H1 (cell line): Measurements from ENCODE around the gene BSDC1. TPM values are rescaled to one million over a fixed set of nuclear protein-coding genes. Genes with fewer than 3 reads are reported as not detected.

Source experiments
- BRCA1 ChIP-seq: IDR thresholded peaks from 2 replicates; pipeline ENCODE4 v1.6.1; 2012; ENCODE audit warnings: low read depth, low read length, improper control_type of control experiment
- CBX5 ChIP-seq: fragments of 300-800, 300-1000 bp; sonication (generic); IDR thresholded peaks from 2 replicates; pipeline ENCODE4 v1.7.1; 2016; ENCODE audit warnings: antibody characterized with exemption, low read length, low read depth
- CREB1 ChIP-seq: IDR thresholded peaks from 2 replicates; pipeline ENCODE4 v1.6.1; 2012; ENCODE audit warnings: inconsistent platforms
- KDM4A ChIP-seq: IDR thresholded peaks from one replicate; pipeline ENCODE4 v1.7.1; 2012; ENCODE audit warnings: low read depth, mild to moderate bottlenecking, moderate library complexity, low read length, inconsistent platforms; ENCODE audit not compliant: severe bottlenecking
- KDM5A ChIP-seq: fragments of 200-600 bp; IDR thresholded peaks from 2 replicates; pipeline ENCODE4 v1.7.1; 2012; ENCODE audit warnings: mild to moderate bottlenecking, low read length, inconsistent platforms, mixed read lengths
- PHF8 ChIP-seq: fragments of 200-600 bp; sonication (generic); conservative IDR thresholded peaks from 2 replicates; pipeline ENCODE4 v1.7.1; 2012; ENCODE audit warnings: low read depth, mild to moderate bottlenecking, inconsistent platforms, low read length, moderate library complexity
- RAD21 ChIP-seq, 2 experiments: IDR thresholded peaks in 1 of 2; conservative IDR thresholded peaks in 1 of 2; 2 replicates each; pipeline ENCODE4 v1.6.1; 2011; ENCODE audit warnings: low read depth in 2 of 2, low read length in 2 of 2, improper control_type of control experiment in 1 of 2, inconsistent platforms in 1 of 2, mild to moderate bottlenecking in 1 of 2, moderate library complexity in 1 of 2
- RBBP5 ChIP-seq: IDR thresholded peaks from 2 replicates; pipeline ENCODE4 v1.7.1; 2012; ENCODE audit warnings: low read depth, mild to moderate bottlenecking, inconsistent platforms, low read length, moderate library complexity, borderline replicate concordance
- SAP30 ChIP-seq: fragments of 300-600 bp; sonication (generic); IDR thresholded peaks from 2 replicates; pipeline ENCODE4 v1.7.1; 2012; ENCODE audit warnings: low read length, moderate library complexity, mild to moderate bottlenecking, inconsistent platforms; ENCODE audit not compliant: insufficient read depth, insufficient replicate concordance
- SIN3A ChIP-seq, 2 experiments: IDR thresholded peaks in 1 of 2; conservative IDR thresholded peaks in 1 of 2; 2 replicates each; pipeline ENCODE4 v1.6.1; 2011 to 2012; ENCODE audit warnings: low read length in 2 of 2, improper control_type of control experiment in 1 of 2, low read depth in 1 of 2, mild to moderate bottlenecking in 1 of 2
- SRF ChIP-seq: IDR thresholded peaks from 2 replicates; pipeline ENCODE4 v1.6.1; 2011; ENCODE audit warnings: mild to moderate bottlenecking, low read depth, low read length, moderate library complexity
- TAF1 ChIP-seq: IDR thresholded peaks from 2 replicates; pipeline ENCODE4 v1.6.1; 2011; ENCODE audit warnings: mild to moderate bottlenecking, low read depth, low read length
- TAF7 ChIP-seq: optimal IDR thresholded peaks from 2 replicates; pipeline ENCODE3; 2011; ENCODE audit warnings: low read depth, mild to moderate bottlenecking, inconsistent platforms, low read length, moderate library complexity, borderline replicate concordance
- YY1 ChIP-seq: IDR thresholded peaks from 2 replicates; pipeline ENCODE4 v1.6.1; 2011; ENCODE audit warnings: low read depth, mild to moderate bottlenecking, low read length
- ZNF274 ChIP-seq: IDR thresholded peaks from 2 replicates; pipeline ENCODE4 v1.7.0; 2012; ENCODE audit warnings: low read length, borderline replicate concordance; ENCODE audit errors: extremely low read depth
- polyA plus RNA-seq, 7 experiments: library from polyadenylated mRNA; depleted of rRNA in 3 of 7; stranded (reverse) in 5 of 7; unstranded in 2 of 7; fragments of >200 nt in 5 of 7; fragments of 200-250 nt in 2 of 7; gene quantifications; 1 replicate in 5 of 7; 2 replicates in 1 of 7; 4 replicates in 1 of 7; pipeline versions ENCODE4 v1.2.1 to v1.2.3, GENCODE V29; 2011 to 2013; ENCODE audit warnings: missing spikeins in 2 of 7, mixed read lengths in 2 of 7
- total RNA-seq: library from RNA; stranded (reverse); fragmentation: NEBNext Ultra II Directional; extraction: Animal tissue kit (Norgen Biotek cat#: 25700); gene quantifications from 2 replicates; pipeline ENCODE4 v1.2.1, GENCODE V29; 2021
- TF ChIP-seq, protein P1 (sequence below): IDR thresholded peaks from 2 replicates; pipeline ENCODE4 v1.6.1; 2012; ENCODE audit warnings: low read length, inconsistent platforms
- TF ChIP-seq, protein P2 (sequence below): IDR thresholded peaks from 2 replicates; pipeline ENCODE4 v1.6.1; 2012; ENCODE audit warnings: inconsistent platforms

The BSDC1 gene
- total and polyA plus RNA-seq, 2 of the 8 experiments (the other 6 are each of a cell fraction or from before 2014, with no cell fraction given), result 24.8 to 40.7 TPM

DNA sequence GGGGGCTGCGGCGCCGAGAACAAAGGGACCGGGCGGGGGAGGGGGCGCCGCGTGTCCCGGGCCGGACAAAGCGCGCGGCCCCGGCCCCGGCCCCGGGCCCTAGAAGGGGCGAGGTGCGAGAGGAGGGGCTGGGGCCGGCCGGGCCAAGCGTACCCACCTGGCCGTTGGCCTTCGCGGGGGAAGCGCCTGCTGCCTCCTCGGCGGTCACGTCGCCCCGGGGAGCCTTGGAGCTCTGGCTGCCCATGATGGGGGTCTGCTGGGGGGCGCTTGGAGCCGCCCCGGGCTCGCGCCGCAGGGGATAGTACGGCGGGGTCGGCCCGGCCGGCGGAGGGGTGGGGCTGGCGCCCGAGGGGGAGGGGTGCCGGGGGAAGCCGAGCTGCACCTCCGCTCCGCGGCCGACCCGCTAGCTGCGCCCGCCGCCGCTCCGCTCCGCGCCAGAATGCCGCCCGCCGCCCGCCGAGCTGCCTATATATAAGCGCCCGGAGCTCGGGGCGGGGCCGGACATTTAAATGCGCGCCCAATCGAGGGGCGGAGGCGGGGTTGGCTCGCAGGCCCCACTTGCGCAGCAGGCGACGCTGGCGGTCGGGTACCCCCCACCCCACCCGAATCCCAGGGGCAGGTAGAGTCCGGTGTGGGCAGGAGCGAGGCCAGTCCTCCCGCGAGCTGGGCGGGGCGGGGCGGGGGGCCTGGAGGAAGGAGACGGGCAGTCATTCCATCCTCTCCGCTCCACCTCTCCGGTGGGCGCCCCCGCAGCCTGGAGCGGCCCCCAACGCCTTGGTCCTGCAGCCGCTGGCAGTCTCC, 58.3 kb downstream of the BSDC1 start, which contains the start of gene MARCKSL1 (continued):
- TF ChIP-seq RBBP5 (no peak), KDM4A (peak; percentile 34), PHF8 (peak; percentile 64), SRF (no peak), RAD21 (IDR thresholded peaks at IDR 0.05 in 1 of 2, conservative IDR thresholded peaks at IDR 0.05 in 1 of 2; ENCODE audit: low read depth in 2 of 2, low read length in 2 of 2) (no peak), CREB1 (0 out of 2 replicates have a peak, but pooled peaks have one; percentile 10), SIN3A (conservative IDR thresholded peaks at IDR 0.05 in 1 of 2, IDR thresholded peaks at IDR 0.05 in 1 of 2; ENCODE audit: low read depth in 1 of 2, low read length in 2 of 2) (peak in 1 of 2 experiments; percentile 45; a peak in 1 of 4 replicates), BRCA1 (no peak), YY1 (0 out of 2 replicates have a peak, but pooled peaks have one; percentile 27), TAF1 (peak; percentile 100), CBX5 (no peak), SAP30 (no peak), KDM5A (no peak), ZNF274 (no peak), TAF7 (peak; percentile 98)
- TF ChIP-seq, protein P1, sequence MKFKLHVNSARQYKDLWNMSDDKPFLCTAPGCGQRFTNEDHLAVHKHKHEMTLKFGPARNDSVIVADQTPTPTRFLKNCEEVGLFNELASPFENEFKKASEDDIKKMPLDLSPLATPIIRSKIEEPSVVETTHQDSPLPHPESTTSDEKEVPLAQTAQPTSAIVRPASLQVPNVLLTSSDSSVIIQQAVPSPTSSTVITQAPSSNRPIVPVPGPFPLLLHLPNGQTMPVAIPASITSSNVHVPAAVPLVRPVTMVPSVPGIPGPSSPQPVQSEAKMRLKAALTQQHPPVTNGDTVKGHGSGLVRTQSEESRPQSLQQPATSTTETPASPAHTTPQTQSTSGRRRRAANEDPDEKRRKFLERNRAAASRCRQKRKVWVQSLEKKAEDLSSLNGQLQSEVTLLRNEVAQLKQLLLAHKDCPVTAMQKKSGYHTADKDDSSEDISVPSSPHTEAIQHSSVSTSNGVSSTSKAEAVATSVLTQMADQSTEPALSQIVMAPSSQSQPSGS, result no peak
- TF ChIP-seq, protein P2, sequence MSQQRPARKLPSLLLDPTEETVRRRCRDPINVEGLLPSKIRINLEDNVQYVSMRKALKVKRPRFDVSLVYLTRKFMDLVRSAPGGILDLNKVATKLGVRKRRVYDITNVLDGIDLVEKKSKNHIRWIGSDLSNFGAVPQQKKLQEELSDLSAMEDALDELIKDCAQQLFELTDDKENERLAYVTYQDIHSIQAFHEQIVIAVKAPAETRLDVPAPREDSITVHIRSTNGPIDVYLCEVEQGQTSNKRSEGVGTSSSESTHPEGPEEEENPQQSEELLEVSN, result no peak
